ENCODE results near the gene OR8B12.

The OR8B12 gene, protein sequence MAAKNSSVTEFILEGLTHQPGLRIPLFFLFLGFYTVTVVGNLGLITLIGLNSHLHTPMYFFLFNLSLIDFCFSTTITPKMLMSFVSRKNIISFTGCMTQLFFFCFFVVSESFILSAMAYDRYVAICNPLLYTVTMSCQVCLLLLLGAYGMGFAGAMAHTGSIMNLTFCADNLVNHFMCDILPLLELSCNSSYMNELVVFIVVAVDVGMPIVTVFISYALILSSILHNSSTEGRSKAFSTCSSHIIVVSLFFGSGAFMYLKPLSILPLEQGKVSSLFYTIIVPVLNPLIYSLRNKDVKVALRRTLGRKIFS

DNA sequence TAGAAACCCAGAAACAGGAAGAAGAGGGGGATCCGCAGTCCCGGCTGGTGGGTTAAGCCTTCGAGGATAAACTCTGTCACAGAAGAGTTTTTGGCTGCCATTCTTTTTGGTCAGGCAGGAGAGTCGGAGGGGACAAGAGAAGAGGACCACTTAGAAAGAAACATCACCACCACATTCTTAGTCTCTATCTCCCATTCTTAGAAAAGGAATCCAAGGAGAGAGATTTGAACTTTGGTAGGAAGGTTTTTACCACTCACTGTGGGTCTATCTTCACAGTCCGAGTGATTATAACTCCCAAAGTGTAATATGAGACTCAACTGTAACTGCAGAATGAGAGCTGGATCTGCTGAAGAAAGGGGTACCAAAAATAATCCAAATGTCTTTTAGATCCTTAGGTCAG lies at the start of gene OR8B12:
TSS of gene OR8B12 (minus strand) at position 101 of the 400 bp plus-strand sequence. CDS start at position 101, 0 bp downstream.
- no peak within 1 kb of the TSS for H3K27ac ChIP-seq
- no peak for TF ChIP-seq ZFX (IDR thresholded peaks at IDR 0.05; ENCODE audit: borderline replicate concordance)
- TF ChIP-seq, protein P1, sequence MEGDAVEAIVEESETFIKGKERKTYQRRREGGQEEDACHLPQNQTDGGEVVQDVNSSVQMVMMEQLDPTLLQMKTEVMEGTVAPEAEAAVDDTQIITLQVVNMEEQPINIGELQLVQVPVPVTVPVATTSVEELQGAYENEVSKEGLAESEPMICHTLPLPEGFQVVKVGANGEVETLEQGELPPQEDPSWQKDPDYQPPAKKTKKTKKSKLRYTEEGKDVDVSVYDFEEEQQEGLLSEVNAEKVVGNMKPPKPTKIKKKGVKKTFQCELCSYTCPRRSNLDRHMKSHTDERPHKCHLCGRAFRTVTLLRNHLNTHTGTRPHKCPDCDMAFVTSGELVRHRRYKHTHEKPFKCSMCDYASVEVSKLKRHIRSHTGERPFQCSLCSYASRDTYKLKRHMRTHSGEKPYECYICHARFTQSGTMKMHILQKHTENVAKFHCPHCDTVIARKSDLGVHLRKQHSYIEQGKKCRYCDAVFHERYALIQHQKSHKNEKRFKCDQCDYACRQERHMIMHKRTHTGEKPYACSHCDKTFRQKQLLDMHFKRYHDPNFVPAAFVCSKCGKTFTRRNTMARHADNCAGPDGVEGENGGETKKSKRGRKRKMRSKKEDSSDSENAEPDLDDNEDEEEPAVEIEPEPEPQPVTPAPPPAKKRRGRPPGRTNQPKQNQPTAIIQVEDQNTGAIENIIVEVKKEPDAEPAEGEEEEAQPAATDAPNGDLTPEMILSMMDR (IDR thresholded peaks at IDR 0.05), result no peak

DNA sequence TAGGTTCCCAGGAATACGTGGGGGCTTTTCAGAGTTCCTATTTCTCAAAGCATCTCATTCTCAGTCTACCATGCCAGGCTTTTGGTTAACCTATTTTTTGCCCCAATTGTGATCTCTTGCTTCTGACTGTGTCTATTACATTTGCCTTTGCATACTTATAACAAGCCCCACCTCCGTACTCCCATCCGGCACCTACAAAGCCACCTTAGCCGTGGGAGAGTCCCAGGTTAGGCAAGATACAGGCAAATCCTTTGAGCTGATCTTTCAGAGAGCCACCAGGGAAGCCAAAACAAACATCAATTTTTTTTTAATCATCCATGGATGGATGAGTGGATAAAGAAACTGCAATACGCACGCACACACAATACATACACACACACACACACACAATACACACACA lies 49.2 kb upstream of the OR8B12 start:
- no peak for TF ChIP-seq ZFX (IDR thresholded peaks at IDR 0.05; ENCODE audit: borderline replicate concordance)
- TF ChIP-seq, protein P1 (IDR thresholded peaks at IDR 0.05), result no peak
- H3K27ac ChIP-seq, result no peak overlapping the region

DNA sequence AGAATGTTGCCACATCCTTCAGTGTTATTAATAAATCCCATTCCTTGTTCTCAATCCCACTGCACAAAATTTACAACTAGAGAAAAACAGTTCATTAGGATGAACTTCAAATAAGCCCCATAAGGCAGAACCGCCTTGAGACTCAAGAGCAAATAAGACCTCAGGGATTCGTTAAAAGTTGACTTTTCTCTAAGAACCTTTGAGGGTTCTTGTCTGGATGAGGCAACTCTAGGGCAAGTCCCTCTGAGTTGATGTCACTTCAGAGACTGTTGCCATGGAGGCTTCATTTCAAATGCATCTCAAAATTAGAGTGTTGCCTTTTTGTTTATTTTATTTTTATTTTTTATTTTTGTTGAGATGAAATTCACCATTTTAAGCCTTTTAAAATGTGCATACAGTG lies 48.0 kb upstream of the OR8B12 start:
- H3K27ac ChIP-seq, result no peak overlapping the region
- no peak for TF ChIP-seq ZFX (IDR thresholded peaks at IDR 0.05; ENCODE audit: borderline replicate concordance)
- TF ChIP-seq, protein P1 (IDR thresholded peaks at IDR 0.05), result no peak

DNA sequence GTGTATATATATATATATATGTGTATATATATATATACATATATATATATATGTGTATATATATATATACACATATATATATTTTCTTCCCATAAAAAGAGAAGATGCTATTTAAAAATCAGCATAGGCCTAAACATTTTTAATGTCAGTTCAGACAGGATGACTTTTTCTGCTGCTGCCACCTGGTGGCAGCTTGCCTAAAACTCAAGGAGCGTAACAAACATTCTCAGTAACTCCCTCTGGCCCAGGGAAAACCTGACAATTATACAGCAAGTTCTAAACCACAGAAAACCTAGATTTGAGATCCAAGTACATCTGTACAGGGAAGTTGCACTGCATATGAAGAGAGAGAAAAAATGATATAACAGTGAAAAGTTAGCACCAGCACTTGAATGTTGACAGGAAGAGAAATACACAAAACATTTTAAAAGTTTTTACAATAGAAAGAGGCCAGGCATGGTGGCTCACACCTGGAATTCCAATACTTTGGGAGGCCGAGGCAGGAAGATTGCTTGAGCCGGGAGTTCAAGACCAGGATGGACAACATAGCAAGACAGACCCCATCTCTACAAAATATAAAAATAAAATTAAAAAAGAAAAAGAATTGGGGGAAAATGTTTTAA lies 42.9 kb upstream of the OR8B12 start:
- no peak overlapping the region for H3K27ac ChIP-seq
- TF ChIP-seq, protein P1 (IDR thresholded peaks at IDR 0.05), result peak; percentile 73
- TF ChIP-seq ZFX (IDR thresholded peaks at IDR 0.05; ENCODE audit: borderline replicate concordance), result no peak

DNA sequence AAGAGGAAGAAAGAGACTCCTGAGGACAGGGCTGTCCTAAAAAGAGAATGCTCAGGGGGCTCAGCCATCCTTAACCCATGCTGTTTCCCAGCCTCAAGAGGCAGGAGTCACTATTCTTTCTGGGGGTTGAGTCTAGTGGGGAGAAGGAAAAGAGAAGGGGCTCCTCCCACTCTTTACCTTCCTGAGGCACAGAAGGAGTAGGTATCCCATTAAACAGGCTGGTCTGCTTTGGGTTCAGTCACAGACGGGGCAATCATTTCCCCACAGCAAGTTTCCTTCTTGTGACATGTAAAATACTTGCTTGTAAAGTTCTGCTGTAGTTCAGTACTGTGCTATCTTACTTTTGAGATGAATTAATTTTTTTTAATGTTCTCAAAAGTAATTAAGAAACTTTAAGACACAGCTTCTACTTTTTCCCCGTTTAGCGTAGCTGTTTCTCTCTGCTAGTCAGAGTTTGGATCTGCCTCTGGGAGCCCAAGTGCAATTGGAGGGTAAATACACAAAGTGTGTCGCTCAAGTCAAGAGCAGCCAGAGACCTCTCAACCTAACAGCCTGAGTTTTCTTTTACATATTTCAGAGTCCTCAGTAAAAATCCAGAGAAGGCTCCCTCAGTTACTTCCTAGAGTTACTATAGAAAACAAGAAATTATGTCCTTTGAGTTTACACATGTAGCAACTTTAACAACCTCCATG lies 41.4 kb upstream of the OR8B12 start:
- TF ChIP-seq, protein P1 (IDR thresholded peaks at IDR 0.05), result no peak
- TF ChIP-seq ZFX (IDR thresholded peaks at IDR 0.05; ENCODE audit: borderline replicate concordance), result no peak
- no peak overlapping the region for H3K27ac ChIP-seq

DNA sequence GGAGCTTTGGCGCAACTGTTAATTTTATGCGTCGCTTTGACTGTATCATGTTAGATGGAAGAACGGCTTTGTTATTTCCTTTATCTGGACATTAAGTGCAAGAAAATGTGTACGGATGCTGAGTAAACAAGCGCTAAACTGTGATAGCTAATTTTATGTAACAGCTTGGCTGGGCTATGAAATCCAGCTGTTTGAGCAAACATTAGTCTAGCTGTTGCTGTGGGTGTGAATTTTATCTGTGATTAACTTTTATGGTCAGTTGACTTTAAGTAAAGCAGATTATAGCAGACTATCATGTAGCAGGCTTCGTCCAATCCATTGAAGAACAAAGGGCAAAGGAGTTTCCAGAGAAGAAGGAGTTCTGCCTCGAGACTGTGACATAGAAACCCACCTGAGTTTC lies 40.3 kb upstream of the OR8B12 start:
- H3K27ac ChIP-seq, result no peak overlapping the region

More for the DNA sequence above, 40.3 kb upstream of the OR8B12 start:
- TF ChIP-seq, protein P1 (IDR thresholded peaks at IDR 0.05), result no peak
- TF ChIP-seq ZFX (IDR thresholded peaks at IDR 0.05; ENCODE audit: borderline replicate concordance), result no peak

All from 22Rv1 (cell line).